ENCODE data around the gene CCDC93.

GRCh38 chr2:117997872-117998454, 15.9 kb downstream of the CCDC93 start:
- TF ChIP-seq POLR2A (IDR thresholded peaks at IDR 0.05; ENCODE audit: low read depth, low read length) (no peak), TAF1 (IDR thresholded peaks at IDR 0.05; ENCODE audit: low read depth, low read length) (no peak), POLR2AphosphoS5 (IDR thresholded peaks at IDR 0.05; ENCODE audit: low read depth, low read length) (no peak), PAX5 (IDR thresholded peaks at IDR 0.05; ENCODE audit: insufficient read depth, low read length, severe bottlenecking) (no peak)
